GM19395 (cell line): Measurements from ENCODE around the gene SIGLEC12.
"Not testable (repeated sequence)": the region's sequence is repeated elsewhere in the genome, so short reads cannot be mapped to it uniquely, and the experiment has no call there.

ENCODE experiments used
- ATAC-seq: cut with Tn5 transposase; IDR thresholded peaks from one replicate; pipeline ENCODE4 v1.9.1; 2021; ENCODE audit warnings: mild to moderate bottlenecking, moderate library complexity; ENCODE audit not compliant: unreplicated experiment

Gene SIGLEC12

GRCh38 chr19:51485960-51486660 lies 15.5 kb downstream of the SIGLEC12 start:
- ATAC-seq: no peak

DNA sequence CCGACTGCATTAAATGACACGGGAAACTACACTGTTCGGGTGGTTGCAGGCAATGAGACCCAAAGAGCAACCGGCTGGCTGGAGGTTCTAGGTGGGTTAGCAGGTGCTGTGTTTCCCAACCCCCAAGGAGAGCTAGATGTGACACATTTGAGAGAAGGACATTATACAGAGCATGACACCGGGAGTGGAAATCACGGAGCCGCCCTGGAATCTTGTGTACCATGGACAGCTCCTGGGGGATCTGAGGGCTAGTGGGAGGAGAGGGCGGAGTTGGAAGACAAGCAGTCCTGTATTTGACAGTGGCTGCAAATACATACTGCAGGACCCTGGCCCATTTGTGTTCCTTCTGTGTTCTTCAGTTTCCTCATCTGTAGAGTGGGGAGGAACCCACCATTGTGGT lies 21.0 kb downstream of the SIGLEC12 start:
- ATAC-seq: no peak

DNA sequence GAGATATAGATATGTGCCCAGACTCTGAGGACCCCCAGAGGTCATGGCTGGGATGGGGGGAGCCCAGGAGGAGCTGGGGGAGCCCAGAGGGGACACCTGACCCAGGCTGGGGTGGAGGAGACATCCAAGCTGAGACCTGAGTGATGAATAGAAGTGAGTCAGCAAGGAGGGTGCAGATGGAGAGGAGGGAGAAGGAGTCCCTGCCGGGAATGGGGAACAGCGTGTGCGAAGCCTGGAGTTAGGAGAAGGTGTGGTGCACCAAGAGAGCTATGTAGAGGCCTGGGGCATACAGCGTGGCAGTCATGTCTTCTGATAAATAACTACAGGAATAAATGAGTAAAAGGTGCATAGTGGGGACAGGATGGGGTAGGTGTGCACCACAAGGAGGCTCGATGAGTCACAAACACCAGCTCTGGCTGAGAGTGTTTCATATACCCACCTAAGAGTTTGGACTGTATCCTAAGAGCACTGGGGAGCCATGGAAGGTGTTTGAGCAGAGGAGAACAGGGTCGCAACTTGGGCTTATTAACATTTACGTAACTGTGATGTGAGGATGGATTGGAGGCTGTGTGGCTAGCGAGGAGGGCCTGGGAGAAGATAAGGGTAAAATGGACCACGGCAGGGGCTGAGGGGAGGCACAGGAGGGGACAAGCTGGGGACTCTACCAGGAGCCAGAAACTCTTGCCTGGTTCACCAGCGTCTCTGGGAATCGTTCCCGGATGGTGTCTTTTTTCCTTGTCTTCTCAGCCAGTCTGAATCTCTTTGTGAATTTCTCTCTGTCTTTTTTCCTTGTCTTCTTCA lies 21.9 kb downstream of the SIGLEC12 start:
- no peak for ATAC-seq

GRCh38 chr19:51478381-51479234 lies 23.0 kb downstream of the SIGLEC12 start, which contains the start of gene CEACAM18:
Gene CEACAM18 (plus strand): TSS chr19:51478539.
- ATAC-seq: no peak

DNA sequence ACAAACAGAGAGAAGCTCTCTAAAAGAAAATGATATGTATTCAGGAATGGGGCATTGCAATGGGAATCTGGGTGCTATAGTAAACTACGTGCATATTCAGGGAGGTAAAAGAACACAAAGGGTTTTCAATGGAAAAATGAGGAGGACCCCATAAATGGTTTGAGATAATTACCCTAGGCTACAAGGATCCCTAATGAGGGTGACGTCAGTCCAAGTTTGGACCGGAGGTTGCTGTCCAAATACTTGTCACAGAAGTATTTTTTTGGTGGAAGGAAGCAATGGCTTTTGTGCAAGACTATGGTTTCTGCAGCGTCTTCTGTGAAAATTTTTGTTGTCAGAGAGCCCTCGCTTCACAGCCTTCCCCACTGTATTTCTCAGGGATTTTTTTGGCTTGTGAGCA lies 24.3 kb downstream of the SIGLEC12 start:
- no peak for ATAC-seq

DNA sequence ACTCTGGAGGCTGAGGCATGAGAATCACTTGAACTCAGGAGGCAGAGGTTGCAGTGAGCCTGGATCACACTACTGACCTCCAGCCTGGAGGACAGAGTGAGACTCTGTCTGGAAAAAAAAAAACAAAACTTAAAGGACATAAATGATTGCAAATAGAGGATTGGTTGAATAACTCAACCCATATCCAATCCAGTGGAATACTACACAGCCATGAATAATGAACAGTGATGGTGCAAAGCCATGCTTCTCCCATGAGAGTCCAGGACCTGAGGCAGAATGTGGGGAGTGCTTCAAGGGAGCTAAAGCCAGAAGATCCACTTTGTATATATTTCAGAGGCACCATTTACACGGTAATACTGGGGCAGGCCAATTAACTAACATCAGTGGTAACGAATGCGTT lies 25.4 kb downstream of the SIGLEC12 start:
- ATAC-seq: no peak

DNA sequence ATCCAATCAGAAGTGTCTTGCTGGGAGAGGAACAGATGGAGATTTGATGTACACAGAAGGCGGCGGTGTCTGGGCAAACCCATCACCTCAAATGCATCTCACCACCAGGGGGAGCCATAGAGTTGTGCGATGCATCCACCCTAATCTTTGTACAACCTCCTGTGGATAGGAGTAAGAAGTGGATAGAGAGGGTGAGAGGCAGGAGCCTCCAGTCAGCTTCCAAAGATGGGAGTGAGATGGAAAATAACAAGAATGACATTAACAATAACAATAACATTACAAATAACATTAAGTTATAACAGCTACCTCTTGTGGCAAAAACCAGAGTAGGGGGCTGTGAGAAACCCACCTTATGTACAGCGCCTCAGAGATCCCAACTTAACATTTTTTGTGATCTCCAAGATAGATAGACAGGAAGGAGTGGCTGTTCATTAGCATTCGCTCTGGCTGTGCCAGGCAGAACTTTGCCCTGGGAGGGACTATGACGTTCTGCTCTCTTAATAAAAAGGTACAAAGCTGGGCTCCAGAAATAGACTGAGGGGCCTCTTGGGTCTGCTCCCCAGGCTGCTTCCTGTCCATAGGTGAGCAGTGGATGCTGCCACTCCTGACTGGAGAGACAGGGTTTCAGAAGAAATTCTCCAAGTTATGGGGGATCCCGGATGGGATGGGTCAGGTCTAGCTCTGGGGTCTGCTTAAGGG lies 28.4 kb downstream of the SIGLEC12 start:
- no peak for ATAC-seq

GRCh38 chr19:51472607-51473006 lies 29.0 kb downstream of the SIGLEC12 start:
- no peak for ATAC-seq

GRCh38 chr19:51471527-51471926 lies 30.1 kb downstream of the SIGLEC12 start:
- ATAC-seq: no peak

GRCh38 chr19:51470966-51471365 lies 30.6 kb downstream of the SIGLEC12 start:
- ATAC-seq: no peak

- no peak for ATAC-seq
Measured at GRCh38 chr19:51469629-51470028, 32.0 kb downstream of the SIGLEC12 start.

GRCh38 chr19:51469162-51469561 lies 32.4 kb downstream of the SIGLEC12 start:
- ATAC-seq: no peak

DNA sequence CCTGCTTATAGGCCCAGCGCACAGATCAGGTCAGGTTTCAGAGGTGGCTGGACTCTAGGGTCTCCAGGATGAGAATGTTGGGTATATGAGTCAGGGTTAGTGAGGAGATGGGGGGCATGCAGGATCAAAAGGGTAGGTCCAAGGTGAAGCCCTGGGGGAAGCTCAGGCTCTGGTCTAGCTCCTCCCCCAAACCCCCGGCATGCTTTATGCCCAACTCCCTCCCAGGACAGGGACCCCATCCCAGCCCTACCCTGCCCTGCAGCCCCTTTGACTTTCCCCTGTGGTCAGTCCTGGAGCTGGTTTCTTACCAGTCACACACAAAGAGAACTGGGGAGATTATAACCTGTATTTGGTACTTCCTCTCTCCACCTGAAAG lies 33.1 kb downstream of the SIGLEC12 start:
- no peak for ATAC-seq

DNA sequence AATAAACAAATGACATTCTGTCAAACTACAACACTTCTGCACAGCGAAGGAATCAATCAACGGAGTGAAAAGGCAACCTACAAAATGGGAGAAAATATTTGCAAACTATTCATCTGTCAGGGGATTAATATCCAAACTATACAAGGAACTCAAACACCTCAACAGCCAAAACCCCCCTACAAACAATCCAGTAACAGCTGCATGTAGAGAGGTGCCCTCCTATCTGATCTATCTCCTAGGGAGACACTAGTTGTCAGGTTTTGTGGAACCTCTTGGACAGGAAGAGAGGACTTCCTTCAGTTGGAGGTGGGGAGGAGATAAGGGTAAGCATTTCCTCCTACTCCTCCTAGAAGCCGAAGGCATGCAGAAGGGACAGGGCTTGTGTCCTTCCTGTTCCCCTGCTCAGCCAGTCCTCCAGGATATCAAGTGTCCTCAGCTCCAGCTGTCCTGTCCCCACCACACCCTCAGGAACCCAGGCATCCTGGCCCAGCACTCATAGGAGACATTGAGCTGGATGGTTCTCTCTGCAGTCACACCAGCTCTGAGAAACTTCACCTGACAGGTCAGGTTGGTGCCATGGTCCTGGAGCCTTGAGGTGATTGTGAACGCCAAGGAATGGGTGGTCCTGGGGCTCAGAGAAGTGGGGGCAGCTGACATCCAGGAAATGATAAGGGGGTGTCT lies 33.6 kb downstream of the SIGLEC12 start:
- ATAC-seq: no peak

- ATAC-seq: no peak
Measured at GRCh38 chr19:51466723-51467122, 34.9 kb downstream of the SIGLEC12 start.

DNA sequence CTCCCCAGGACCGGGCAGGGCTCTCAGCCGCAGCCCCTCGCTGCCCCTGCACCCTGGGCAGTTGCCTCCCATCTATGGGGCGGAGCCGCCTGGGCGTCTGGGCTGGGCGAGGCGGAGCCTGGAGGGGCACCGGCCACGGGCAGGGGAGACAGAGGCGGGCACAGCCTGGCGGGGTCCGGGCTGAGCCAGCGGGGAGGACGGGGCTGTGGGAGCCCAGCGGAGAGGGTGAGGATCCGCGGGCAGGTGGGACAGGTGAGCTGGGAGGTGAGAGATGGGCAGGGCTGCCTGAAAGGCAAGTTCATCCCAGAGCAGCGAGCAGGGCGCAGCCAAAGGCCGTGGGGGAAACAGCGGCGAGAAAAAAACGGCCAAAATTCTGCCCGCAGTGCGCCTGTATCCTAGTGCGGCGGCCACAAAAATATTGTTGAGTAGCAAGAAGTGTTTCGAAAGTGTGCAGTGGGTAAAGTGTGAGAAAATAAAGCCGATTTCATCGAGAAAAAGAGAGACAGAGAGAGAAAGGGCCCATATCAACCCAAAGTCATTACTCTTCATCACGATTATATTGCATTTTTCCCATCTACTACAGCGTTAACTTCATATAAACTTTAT lies 37.5 kb downstream of the SIGLEC12 start:
- not testable (repeated sequence) for ATAC-seq

- ATAC-seq: no peak
Measured at GRCh38 chr19:51462681-51463080, 38.9 kb downstream of the SIGLEC12 start.

- no peak for ATAC-seq
Measured at GRCh38 chr19:51462276-51462675, 39.3 kb downstream of the SIGLEC12 start.

DNA sequence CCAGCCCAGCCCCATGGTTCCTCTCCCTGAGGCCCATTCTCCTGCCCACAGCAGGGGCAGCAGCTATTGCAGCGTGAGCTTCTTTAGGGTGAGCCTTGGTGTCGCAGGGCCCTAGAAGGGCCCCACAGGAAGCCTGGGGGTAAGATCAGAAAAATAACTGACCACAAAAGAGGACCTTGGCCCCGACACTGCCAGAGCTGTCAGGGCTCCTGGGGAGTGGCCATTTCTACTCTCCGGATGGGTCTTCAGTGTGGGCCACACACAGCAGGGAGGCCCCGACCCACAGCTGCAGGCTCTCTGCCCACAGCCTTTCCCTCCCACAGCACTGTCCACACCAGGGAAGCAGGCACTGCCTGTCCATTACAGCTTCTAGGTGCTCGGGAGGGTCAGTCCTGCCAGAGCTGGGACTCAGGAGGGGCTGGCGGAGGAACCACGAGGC lies 39.9 kb downstream of the SIGLEC12 start:
- ATAC-seq: no peak
